Activated B cell treated with CpG ODN at 0.5 μM for 24 hours (primary cell): ENCODE results near the gene RTF2. TPM values are rescaled to one million over a fixed set of nuclear protein-coding genes. Genes with fewer than 3 reads are reported as not detected.

Experiments
- ATAC-seq: fragments of 200-7000 bp; cut with Tn5 transposase; one replicate; pipeline ENCODE4 v1.10.0; 2021; ENCODE audit warnings: low read depth, mild to moderate bottlenecking, moderate library complexity
- CTCF ChIA-PET: fragments of 350-600 bp; sonication (Branson Sonifier 250); formaldehyde crosslinking; loops from one replicate; lab custom pipeline; 2021; ENCODE audit warnings: antibody characterized with exemption; lab: Charles Lee
- POLR2A ChIA-PET: fragments of 350-600 bp; sonication (Branson Sonifier 250); formaldehyde crosslinking; loops from one replicate; lab custom pipeline; 2021; ENCODE audit warnings: antibody characterized with exemption; lab: Charles Lee
- DNase-seq: peaks from one replicate; pipeline ENCODE4 v3.0.0; 2022
- H3K27ac Mint-ChIP-seq: one replicate; pipeline ENCODE4 v1.8.0; 2020; ENCODE audit warnings: mixed read lengths
- H3K27me3 Mint-ChIP-seq: one replicate; pipeline ENCODE4 v1.8.0; 2021; ENCODE audit warnings: mixed read lengths
- H3K36me3 Mint-ChIP-seq: one replicate; pipeline ENCODE4 v1.8.0; 2021; ENCODE audit warnings: low read depth, mixed read lengths
- H3K4me1 Mint-ChIP-seq: one replicate; pipeline ENCODE4 v1.8.0; 2021; ENCODE audit warnings: mixed read lengths
- H3K4me3 Mint-ChIP-seq: one replicate; pipeline ENCODE4 v1.8.0; 2020; ENCODE audit warnings: mild to moderate bottlenecking, mixed read lengths
- H3K9me3 Mint-ChIP-seq: one replicate; pipeline ENCODE4 v1.8.0; 2020; ENCODE audit warnings: mixed read lengths
- intact Hi-C: fragments of 100-400 bp; cut with micrococcal nuclease; formaldehyde crosslinking; loops from one replicate; pipeline ENCODE4 v1.15.1; 2024
- total RNA-seq: library from RNA; stranded (reverse); gene quantifications from 2 replicates; pipeline ENCODE4 v1.2.3, GENCODE V29; 2022
- TF ChIP-seq, protein P1 (sequence below): fragments of 200-600 bp; IDR thresholded peaks from one replicate; pipeline ENCODE4 v1.8.0; 2022; ENCODE audit warnings: antibody characterized with exemption, mild to moderate bottlenecking

Gene RTF2
- total RNA-seq, 1 donor from 2014 or later = 81.1 TPM

DNA sequence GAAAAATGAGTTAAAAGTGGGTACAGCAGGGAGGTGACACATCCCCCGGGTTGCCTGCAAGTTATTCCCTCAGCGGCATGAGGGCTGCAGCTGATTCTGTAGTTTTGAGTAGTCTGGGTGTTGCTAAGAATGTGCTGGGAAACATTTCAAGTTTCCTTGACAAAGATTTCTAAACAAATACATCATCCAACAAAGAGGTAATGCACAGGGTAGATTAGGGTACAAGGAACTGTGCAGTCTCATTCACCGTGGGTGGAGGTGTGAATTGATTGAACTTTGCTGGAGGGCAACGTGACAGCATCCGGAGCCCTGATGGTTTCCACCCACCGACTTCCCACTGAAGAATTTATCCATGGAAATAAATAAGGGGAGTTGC, 34.6 kb upstream of the RTF2 start:
- Mint-ChIP-seq H3K27ac (no peak overlapping the region), H3K9me3 (no peaks in the 10 kb centered on the region), H3K4me3 (no peak overlapping the region), H3K27me3 (peaks cover 4% of the 10 kb centered on the region), H3K4me1 (peaks cover 17% of the 10 kb centered on the region), H3K36me3 (no peaks in the 10 kb centered on the region)
- CTCF ChIA-PET = no interaction called here
- no peak for DNase-seq
- TF ChIP-seq, protein P1, sequence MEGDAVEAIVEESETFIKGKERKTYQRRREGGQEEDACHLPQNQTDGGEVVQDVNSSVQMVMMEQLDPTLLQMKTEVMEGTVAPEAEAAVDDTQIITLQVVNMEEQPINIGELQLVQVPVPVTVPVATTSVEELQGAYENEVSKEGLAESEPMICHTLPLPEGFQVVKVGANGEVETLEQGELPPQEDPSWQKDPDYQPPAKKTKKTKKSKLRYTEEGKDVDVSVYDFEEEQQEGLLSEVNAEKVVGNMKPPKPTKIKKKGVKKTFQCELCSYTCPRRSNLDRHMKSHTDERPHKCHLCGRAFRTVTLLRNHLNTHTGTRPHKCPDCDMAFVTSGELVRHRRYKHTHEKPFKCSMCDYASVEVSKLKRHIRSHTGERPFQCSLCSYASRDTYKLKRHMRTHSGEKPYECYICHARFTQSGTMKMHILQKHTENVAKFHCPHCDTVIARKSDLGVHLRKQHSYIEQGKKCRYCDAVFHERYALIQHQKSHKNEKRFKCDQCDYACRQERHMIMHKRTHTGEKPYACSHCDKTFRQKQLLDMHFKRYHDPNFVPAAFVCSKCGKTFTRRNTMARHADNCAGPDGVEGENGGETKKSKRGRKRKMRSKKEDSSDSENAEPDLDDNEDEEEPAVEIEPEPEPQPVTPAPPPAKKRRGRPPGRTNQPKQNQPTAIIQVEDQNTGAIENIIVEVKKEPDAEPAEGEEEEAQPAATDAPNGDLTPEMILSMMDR = no peak
- ATAC-seq = no peak
- intact Hi-C loops = no loop called here
- POLR2A ChIA-PET = interaction anchor here (0.6 kb wide), 1 partner anchor 35 kb away, joined by 6 read pairs; no protein-coding TSS in a partner anchor

DNA sequence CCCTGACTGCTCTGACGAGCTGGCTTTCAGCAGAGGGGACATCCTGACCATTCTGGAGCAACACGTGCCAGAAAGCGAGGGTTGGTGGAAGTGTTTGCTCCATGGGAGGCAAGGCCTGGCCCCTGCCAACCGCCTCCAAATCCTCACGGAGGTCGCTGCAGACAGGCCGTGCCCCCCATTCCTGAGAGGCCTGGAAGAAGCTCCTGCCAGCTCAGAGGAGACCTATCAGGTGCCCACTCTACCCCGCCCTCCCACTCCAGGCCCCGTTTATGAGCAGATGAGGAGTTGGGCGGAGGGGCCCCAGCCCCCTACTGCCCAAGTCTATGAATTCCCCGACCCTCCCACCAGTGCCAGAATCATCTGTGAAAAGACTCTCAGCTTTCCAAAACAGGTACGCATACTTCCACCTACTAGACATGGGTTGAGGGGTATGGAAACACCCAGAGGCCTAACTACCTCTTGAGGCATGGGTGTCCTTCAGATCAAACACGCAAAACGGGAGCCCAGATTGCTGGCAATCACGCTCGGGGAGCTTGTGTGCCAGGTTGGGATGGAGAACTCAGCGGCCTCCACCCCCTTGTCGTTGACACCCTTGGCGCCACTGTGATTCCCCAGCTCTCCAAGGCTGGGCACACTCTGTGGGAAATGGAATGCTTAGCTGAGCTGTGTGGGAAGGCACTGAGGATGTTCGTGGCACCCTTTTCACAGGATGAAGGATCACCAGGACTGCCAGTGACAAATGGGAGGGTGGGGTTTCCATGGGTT, 31.0 kb upstream of the RTF2 start:
- Mint-ChIP-seq H3K4me1 (peaks cover 19% of the 10 kb centered on the region), H3K4me3 (no peak overlapping the region), H3K27ac (no peak overlapping the region), H3K9me3 (no peaks in the 10 kb centered on the region), H3K27me3 (no peaks in the 10 kb centered on the region), H3K36me3 (no peaks in the 10 kb centered on the region)
- CTCF ChIA-PET = no interaction called here
- ATAC-seq (no peak), DNase-seq (no peak)
- TF ChIP-seq, protein P1 = no peak
- POLR2A ChIA-PET = no interaction called here
- intact Hi-C loops = no loop called here

DNA sequence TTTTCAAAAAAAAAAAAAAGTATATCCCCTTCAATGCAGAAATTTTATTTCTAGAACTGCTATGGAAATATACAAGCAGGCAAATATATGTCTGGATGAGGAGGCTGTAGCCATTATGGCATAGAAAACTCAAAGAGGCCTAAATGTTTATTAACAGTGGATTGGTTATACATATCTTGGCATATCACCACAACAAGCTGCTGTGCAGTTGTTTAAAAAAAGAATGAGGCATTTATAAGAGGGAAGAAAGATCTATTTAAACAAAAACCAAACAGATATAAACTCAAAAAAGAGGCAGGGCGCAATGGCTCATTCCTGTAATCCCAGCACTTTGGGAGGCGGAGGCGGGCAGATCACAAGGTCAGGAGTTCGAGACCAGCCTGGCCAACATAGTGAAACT, 30.1 kb upstream of the RTF2 start:
- Mint-ChIP-seq H3K27ac (no peak overlapping the region), H3K9me3 (no peaks in the 10 kb centered on the region), H3K4me3 (no peak overlapping the region), H3K4me1 (peaks cover 20% of the 10 kb centered on the region), H3K27me3 (no peaks in the 10 kb centered on the region), H3K36me3 (no peaks in the 10 kb centered on the region)
- POLR2A ChIA-PET = no interaction called here
- ATAC-seq = no peak
- intact Hi-C loops = no loop called here
- CTCF ChIA-PET = no interaction called here
- TF ChIP-seq, protein P1 = no peak
- no peak for DNase-seq

DNA sequence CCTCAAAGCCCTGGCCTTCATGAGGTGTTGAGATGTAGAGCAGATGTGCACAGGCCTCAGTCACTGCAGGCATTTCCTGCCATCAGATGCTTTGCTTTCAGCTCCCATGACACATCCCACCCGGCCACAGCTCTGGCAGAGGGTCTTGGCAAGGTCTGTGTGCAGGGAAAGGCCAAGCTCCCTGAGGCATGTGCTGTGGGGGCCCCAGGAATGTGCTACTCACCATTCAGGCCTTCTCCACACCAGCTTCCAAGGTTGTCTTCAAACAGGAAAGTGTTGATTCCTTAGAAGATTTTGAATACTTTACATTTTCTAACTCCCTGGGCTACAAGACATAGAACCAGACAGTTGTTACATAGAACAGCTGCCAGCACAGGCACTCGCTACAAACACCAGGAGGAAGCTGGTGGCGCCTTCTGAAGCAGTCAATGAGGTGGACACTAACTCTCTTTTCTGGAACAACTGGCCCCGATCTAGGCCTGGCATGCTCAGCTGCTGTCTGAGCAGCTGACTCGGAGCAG, 28.6 kb upstream of the RTF2 start:
- CTCF ChIA-PET = no interaction called here
- H3K27me3 Mint-ChIP-seq = no peaks in the 10 kb centered on the region
- intact Hi-C loops = no loop called here
- no peaks in the 10 kb centered on the region for H3K36me3 Mint-ChIP-seq
- POLR2A ChIA-PET = no interaction called here
- no peaks in the 10 kb centered on the region for H3K9me3 Mint-ChIP-seq
- H3K4me1 Mint-ChIP-seq = peaks cover 20% of the 10 kb centered on the region
- TF ChIP-seq, protein P1 = no peak
- ATAC-seq (no peak), DNase-seq (no peak)
- no peak overlapping the region for H3K4me3 Mint-ChIP-seq
- no peak overlapping the region for H3K27ac Mint-ChIP-seq

DNA sequence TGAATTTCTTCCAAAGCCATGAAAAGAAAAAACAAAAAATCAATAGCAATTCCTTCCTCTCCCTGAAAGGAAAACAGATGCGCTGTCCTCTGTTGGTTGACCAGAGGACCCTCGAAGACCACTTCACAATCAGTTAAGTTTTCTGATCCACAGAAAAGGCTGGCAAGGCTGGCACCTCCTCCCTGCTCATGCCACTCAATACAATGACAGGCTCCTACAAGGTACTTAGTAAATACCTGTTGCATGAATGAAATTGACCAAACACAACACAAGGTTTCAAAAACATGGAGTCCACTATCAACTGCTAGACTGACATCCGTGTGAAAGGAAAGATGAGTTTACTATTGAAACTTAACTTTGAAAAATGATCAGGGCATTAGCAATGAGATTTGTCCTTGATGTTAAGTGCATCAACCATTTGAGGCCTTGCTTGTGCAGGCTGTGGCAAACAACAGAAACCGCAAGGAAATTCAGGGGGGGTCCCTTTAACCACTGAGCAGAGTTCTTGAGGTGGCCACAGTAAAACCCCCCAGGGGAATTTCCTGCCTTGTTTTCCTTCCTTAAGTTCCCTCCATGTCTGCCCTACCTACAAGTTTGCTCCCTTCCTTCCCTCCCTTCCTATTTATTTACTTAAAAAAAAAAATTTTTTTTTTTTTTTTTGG, 27.9 kb upstream of the RTF2 start:
- no peak overlapping the region for H3K27ac Mint-ChIP-seq
- H3K4me1 Mint-ChIP-seq = peaks cover 18% of the 10 kb centered on the region
- H3K9me3 Mint-ChIP-seq = no peaks in the 10 kb centered on the region
- ChIA-PET CTCF (no interaction called here), POLR2A (no interaction called here)
- intact Hi-C loops = no loop called here
- TF ChIP-seq, protein P1 = no peak
- H3K36me3 Mint-ChIP-seq = no peaks in the 10 kb centered on the region
- no peak for ATAC-seq
- no peak for DNase-seq
- H3K27me3 Mint-ChIP-seq = no peaks in the 10 kb centered on the region
- H3K4me3 Mint-ChIP-seq = no peak overlapping the region
